Mesenchymal stem cell (in vitro differentiated cells and primary cell): ENCODE results near the gene GCH1.
A peak's percentile ranks its signal among the peaks of the same experiment; 100 is the strongest.
"Not testable (repeated sequence)": the region's sequence is repeated elsewhere in the genome, so short reads cannot be mapped to it uniquely, and the experiment has no call there.

Experiments used
- DNase-seq: peaks from one replicate; pipeline ENCODE4 v3.0.0-alpha.2; 2013
- H2AFZ ChIP-seq: one replicate; pipeline ENCODE4 v1.6.1; 2013; ENCODE audit warnings: low read depth, mild to moderate bottlenecking, control low read depth, inconsistent platforms, low read length, moderate library complexity
- H2AK5ac ChIP-seq: 2 replicates; pipeline ENCODE4 v1.6.1; 2013; ENCODE audit warnings: low read length, moderate library complexity, mild to moderate bottlenecking, inconsistent platforms; ENCODE audit not compliant: severe bottlenecking
- H2BK120ac ChIP-seq: one replicate; pipeline ENCODE4 v1.6.1; 2013; ENCODE audit warnings: low read depth, mild to moderate bottlenecking, inconsistent platforms, low read length, moderate library complexity
- H2BK12ac ChIP-seq, 2 experiments: one replicate each; pipeline ENCODE4 v1.6.1; 2013; ENCODE audit warnings: inconsistent platforms in 2 of 2, low read length in 2 of 2, mild to moderate bottlenecking in 2 of 2, moderate library complexity in 2 of 2, control low read depth in 1 of 2
- H2BK15ac ChIP-seq: one replicate; pipeline ENCODE4 v1.6.1; 2013; ENCODE audit warnings: mild to moderate bottlenecking, low read depth, inconsistent platforms; ENCODE audit not compliant: poor library complexity, severe bottlenecking
- H2BK5ac ChIP-seq: 2 replicates; pipeline ENCODE4 v1.6.1; 2013; ENCODE audit warnings: low read depth, mild to moderate bottlenecking, low read length, control low read depth, inconsistent platforms; ENCODE audit not compliant: poor library complexity, severe bottlenecking
- H3K14ac ChIP-seq, 2 experiments: one replicate each; pipeline ENCODE4 v1.6.1; 2013; ENCODE audit warnings: inconsistent platforms in 2 of 2, low read length in 2 of 2, control low read depth in 1 of 2, mild to moderate bottlenecking in 1 of 2, moderate library complexity in 1 of 2
- H3K18ac ChIP-seq, 2 experiments: one replicate each; pipeline ENCODE4 v1.6.1; 2013; ENCODE audit warnings: inconsistent platforms in 2 of 2, low read length in 2 of 2, control low read depth in 1 of 2, low read depth in 1 of 2, mild to moderate bottlenecking in 1 of 2
- H3K23ac ChIP-seq, 2 experiments: one replicate each; pipeline ENCODE4 v1.6.1; 2013; ENCODE audit warnings: inconsistent platforms in 2 of 2, low read length in 2 of 2, mild to moderate bottlenecking in 2 of 2, moderate library complexity in 2 of 2, control low read depth in 1 of 2
- H3K27ac ChIP-seq: 2 replicates; pipeline ENCODE4 v1.5.1; 2013; ENCODE audit warnings: mild to moderate bottlenecking, moderate library complexity, low read length, control low read depth, inconsistent platforms; ENCODE audit not compliant: poor library complexity, severe bottlenecking
- H3K27me3 ChIP-seq, 2 experiments: 2 replicates each; pipeline versions ENCODE4 v1.6.1 to v1.7.0; 2013; ENCODE audit warnings: low read length in 2 of 2, mild to moderate bottlenecking in 2 of 2, moderate library complexity in 2 of 2, control low read depth in 1 of 2, inconsistent platforms in 1 of 2; ENCODE audit not compliant: control insufficient read depth in 1 of 2, insufficient read depth in 1 of 2
- H3K36me3 ChIP-seq, 2 experiments: 2 replicates each; pipeline versions ENCODE4 v1.6.1 to v1.7.0; 2013; ENCODE audit warnings: low read length in 2 of 2, control low read depth in 1 of 2, inconsistent platforms in 1 of 2, low read depth in 1 of 2, mild to moderate bottlenecking in 1 of 2; ENCODE audit not compliant: insufficient read depth in 2 of 2, control insufficient read depth in 1 of 2
- H3K4ac ChIP-seq, 2 experiments: one replicate each; pipeline ENCODE4 v1.6.1; 2013; ENCODE audit warnings: inconsistent platforms in 2 of 2, low read length in 2 of 2, mild to moderate bottlenecking in 2 of 2, moderate library complexity in 2 of 2, control low read depth in 1 of 2, low read depth in 1 of 2
- H3K4me1 ChIP-seq: 2 replicates; pipeline ENCODE4 v1.6.1; 2013; ENCODE audit warnings: low read depth, low read length, control low read depth; ENCODE audit not compliant: control insufficient read depth, insufficient read depth
- H3K4me2 ChIP-seq: 2 replicates; pipeline ENCODE4 v1.6.1; 2013; ENCODE audit warnings: low read length, mild to moderate bottlenecking, inconsistent platforms; ENCODE audit not compliant: poor library complexity, severe bottlenecking
- H3K4me3 ChIP-seq, 2 experiments: 2 replicates each; pipeline versions ENCODE4 v1.5.1 to v1.7.0; 2013; ENCODE audit warnings: low read length in 2 of 2, mild to moderate bottlenecking in 2 of 2, control low read depth in 1 of 2, low read depth in 1 of 2; ENCODE audit not compliant: insufficient read depth in 1 of 2
- H3K79me1 ChIP-seq: replicated peaks from 2 replicates; pipeline ENCODE4 v1.6.1; 2013; ENCODE audit warnings: mild to moderate bottlenecking, control low read depth, low read length, inconsistent platforms; ENCODE audit not compliant: poor library complexity, severe bottlenecking
- H3K9ac ChIP-seq: 2 replicates; pipeline ENCODE4 v1.7.0; 2013; ENCODE audit warnings: mild to moderate bottlenecking, low read length, moderate library complexity
- H3K9me3 ChIP-seq: 2 replicates; pipeline ENCODE4 v1.7.0; 2013; ENCODE audit warnings: mild to moderate bottlenecking, low read length; ENCODE audit not compliant: control insufficient read depth
- H4K8ac ChIP-seq: one replicate; pipeline ENCODE4 v1.6.1; 2013; ENCODE audit warnings: inconsistent platforms, mild to moderate bottlenecking, low read length, moderate library complexity
- H4K91ac ChIP-seq: one replicate; pipeline ENCODE4 v1.6.1; 2013; ENCODE audit warnings: mild to moderate bottlenecking, low read length, inconsistent platforms
- WGBS: methylation state at CpG from one replicate; pipeline ENCODE4 v1.1.7; 2013; ENCODE audit warnings: mixed read lengths; 5-methylcytosine and 5-hydroxymethylcytosine counted together

The GCH1 gene

DNA sequence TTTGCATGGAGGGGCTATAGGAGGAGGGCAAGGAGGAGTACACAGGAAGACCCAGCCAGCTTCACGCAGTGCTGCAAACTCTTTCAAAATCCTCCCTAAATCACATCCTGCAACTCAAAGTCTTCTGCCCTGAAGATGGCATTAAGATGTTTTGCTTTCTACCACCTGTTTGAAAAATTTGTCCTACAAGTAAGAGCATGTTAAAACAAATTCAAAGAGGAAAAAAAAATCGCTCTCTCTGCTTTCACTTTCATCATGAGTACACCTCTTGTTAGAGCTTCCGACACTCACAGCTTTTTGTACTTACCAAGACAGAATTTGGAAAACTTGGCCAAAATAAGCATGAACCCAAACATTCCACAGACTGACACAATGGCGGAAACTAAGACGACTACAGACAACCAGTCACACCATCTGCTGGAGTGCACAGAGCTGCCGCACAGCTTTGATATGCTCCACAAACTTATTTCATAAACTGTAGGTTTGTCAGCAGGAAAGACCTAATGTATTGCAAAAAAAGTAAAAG lies 21.3 kb downstream of the GCH1 start:
- Histone ChIP-seq H3K23ac (no peak overlapping the region), H3K79me1 (peaks cover 1% of the 10 kb centered on the region), H2AFZ (no peak overlapping the region), H3K4me3 (peak overlapping the region in 1 of 2 experiments; percentile 85), H3K27ac (no peak overlapping the region), H2AK5ac (no peak overlapping the region), H4K91ac (no peak overlapping the region), H3K18ac (no peak overlapping the region), H3K14ac (no peak overlapping the region), H2BK15ac (no peak overlapping the region), H3K4ac (no peak overlapping the region), H3K4me1 (no peaks in the 10 kb centered on the region), H2BK120ac (no peak overlapping the region), H3K9ac (peak overlapping the region; percentile 86), H3K27me3 (no peaks in the 10 kb centered on the region), H3K4me2 (no peak overlapping the region), H3K9me3 (no peaks in the 10 kb centered on the region), H4K8ac (no peak overlapping the region), H2BK12ac (no peak overlapping the region), H2BK5ac (no peak overlapping the region), H3K36me3 (no peaks in the 10 kb centered on the region)
- 92% methylated on average over 5 of the region's 6 CpGs for WGBS
- DNase-seq: no peak

DNA sequence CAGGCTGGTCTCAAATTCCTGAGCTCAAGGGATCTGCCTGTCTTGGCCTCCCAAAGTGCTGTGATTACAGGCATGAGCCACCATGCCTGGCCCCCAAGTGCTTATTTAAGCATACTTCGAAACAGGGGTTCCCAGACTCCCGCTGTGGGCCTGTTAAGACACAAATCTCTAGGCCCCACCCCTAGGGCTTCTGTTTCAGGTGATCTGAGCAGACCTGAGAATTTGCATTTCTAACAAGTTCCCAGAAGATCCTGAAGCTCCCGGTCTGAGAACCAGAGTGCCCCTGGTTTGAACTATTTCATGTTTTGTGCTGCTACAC lies 25.0 kb downstream of the GCH1 start:
- no peaks in the 10 kb centered on the region for H3K9me3 ChIP-seq
- no peak for DNase-seq
- no peak overlapping the region for H3K18ac ChIP-seq
- no peak overlapping the region for H3K14ac ChIP-seq
- 78% methylated on average over 2 of the region's 3 CpGs for WGBS
- no peak overlapping the region for H2BK120ac ChIP-seq
- no peak overlapping the region for H2BK5ac ChIP-seq
- no peak overlapping the region for H3K4me3 ChIP-seq
- H3K23ac ChIP-seq: no peak overlapping the region
- no peaks in the 10 kb centered on the region for H3K79me1 ChIP-seq
- no peak overlapping the region for H2BK12ac ChIP-seq
- no peaks in the 10 kb centered on the region for H3K27me3 ChIP-seq
- H4K91ac ChIP-seq: no peak overlapping the region
- no peak overlapping the region for H3K4me2 ChIP-seq
- H3K36me3 ChIP-seq: no peaks in the 10 kb centered on the region
- no peak overlapping the region for H2AK5ac ChIP-seq
- H3K27ac ChIP-seq: no peak overlapping the region
- no peak overlapping the region for H3K4ac ChIP-seq
- no peak overlapping the region for H2AFZ ChIP-seq
- H3K4me1 ChIP-seq: no peaks in the 10 kb centered on the region
- H4K8ac ChIP-seq: no peak overlapping the region
- no peak overlapping the region for H2BK15ac ChIP-seq
- no peak overlapping the region for H3K9ac ChIP-seq

DNA sequence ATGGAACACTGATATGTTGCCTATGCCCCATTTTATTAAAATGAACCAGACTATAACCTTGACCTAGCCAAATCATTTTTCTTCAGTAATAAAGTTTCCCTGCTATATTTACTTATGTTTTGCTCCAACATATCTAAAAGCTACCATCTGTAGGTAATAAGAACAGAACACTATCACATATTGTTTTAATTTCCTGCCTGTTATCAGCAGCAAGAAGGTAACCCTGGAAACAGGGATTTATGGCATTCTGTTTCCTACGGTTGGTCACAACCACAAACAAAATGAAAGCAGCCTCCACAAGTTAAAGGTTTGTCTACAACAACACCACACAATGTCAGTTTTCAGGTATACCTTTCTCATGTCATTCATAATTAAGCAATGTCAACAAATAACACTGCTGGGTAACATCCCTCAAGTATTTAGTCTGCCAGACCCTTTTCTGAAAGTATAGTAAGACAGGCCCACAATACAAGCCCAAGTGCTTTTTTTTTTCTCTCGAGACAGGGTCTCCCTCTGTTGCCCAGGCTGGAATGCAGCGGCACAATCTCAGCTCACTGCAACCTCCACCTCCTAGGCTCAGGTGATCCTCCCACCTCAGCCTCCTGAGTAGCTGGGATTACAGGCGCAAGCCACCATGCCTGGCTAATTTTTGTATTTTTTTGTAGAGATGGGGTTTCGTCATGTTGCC lies 25.5 kb downstream of the GCH1 start:
- no peak overlapping the region for H4K8ac ChIP-seq
- no peak overlapping the region for H3K4ac ChIP-seq
- no peak overlapping the region for H3K9ac ChIP-seq
- no peak overlapping the region for H3K4me2 ChIP-seq
- no peaks in the 10 kb centered on the region for H3K79me1 ChIP-seq
- no peak overlapping the region for H2AFZ ChIP-seq
- H3K9me3 ChIP-seq: no peaks in the 10 kb centered on the region
- H3K27ac ChIP-seq: no peak overlapping the region
- WGBS: 84% methylated on average over 5 of the region's 5 CpGs
- H3K14ac ChIP-seq: no peak overlapping the region
- no peak overlapping the region for H3K23ac ChIP-seq
- H2AK5ac ChIP-seq: no peak overlapping the region
- H4K91ac ChIP-seq: no peak overlapping the region
- no peak overlapping the region for H3K18ac ChIP-seq
- H3K4me1 ChIP-seq: no peaks in the 10 kb centered on the region
- H2BK12ac ChIP-seq: no peak overlapping the region
- H2BK120ac ChIP-seq: no peak overlapping the region
- H2BK15ac ChIP-seq: no peak overlapping the region
- H3K36me3 ChIP-seq: no peaks in the 10 kb centered on the region
- no peak overlapping the region for H3K4me3 ChIP-seq
- DNase-seq: no peak
- H3K27me3 ChIP-seq: no peaks in the 10 kb centered on the region
- no peak overlapping the region for H2BK5ac ChIP-seq

DNA sequence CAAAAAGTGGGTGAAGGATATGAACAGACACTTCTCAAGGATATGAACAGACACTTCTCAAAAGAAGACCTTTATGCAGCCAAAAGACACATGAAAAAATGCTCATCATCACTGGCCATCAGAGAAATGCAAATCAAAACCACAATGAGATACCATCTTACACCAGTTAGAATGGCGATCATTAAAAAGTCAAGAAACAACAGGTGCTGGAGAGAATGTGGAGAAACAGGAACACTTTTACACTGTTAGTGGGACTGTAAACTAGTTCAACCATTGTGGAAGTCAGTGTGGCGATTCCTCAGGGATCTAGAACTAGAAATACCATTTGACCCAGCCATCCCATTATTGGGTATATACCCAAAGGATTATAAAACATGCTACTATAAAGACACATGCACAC lies 27.0 kb downstream of the GCH1 start:
- H3K18ac ChIP-seq, H2BK12ac ChIP-seq, H3K36me3 ChIP-seq, H2BK5ac ChIP-seq, H3K4me1 ChIP-seq, H3K4ac ChIP-seq, H4K8ac ChIP-seq, H3K27me3 ChIP-seq, H3K79me1 ChIP-seq, H3K23ac ChIP-seq, H3K27ac ChIP-seq, H3K9ac ChIP-seq, H2BK120ac ChIP-seq, H3K9me3 ChIP-seq, H4K91ac ChIP-seq, H2BK15ac ChIP-seq, H3K4me2 ChIP-seq, DNase-seq, H3K14ac ChIP-seq, H2AK5ac ChIP-seq, H2AFZ ChIP-seq, H3K4me3 ChIP-seq: not testable (repeated sequence)
- WGBS: 100% methylated on average over 1 of the region's 2 CpGs
